ENCODE results near the gene NTM.

The NTM gene

GRCh38 chr11:132257871-132258270 is 887.5 kb downstream of the NTM start:
- no peak for DNase-seq

DNA sequence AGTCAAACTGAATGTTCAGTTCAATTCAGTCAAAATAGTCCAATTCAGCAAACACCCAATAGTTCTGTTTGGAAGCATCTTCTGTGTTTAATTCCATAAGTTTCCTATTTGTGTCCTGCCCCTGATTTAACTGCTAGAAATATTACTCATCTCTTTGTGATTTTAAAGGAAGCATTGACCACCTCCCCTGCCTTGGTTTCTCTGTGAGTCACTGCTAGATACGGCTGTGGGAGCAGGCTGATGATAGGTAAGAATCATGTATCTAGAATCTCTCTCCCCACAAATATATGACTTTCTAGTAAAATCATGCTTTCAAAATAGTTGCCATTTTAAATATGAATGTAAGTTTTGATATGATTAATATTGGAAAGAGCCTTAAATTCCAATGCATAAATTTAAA is 888.5 kb downstream of the NTM start:
- no peak for DNase-seq

GRCh38 chr11:132260636-132261035 is 890.2 kb downstream of the NTM start:
- no peak for DNase-seq

DNA sequence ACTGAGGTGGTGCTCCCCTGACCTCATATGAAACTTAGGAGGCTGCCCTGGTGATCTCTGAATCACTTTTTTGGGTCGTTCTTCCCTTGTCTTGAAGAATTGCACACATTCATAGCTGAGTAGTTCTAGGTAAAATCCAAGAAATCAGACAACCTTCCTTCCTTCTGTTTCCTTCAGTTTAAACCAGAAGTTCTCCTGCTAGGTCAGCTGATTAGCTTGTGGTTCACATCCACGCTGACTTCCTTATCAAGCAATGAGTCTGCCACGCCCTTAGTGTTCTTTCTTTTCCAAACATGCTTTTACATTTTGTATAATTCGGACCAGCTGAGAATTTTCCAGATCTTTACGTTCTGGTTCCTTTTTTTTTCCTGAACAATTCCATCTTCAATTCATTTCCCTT is 892.8 kb downstream of the NTM start:
- DNase-seq = no peak

GRCh38 chr11:132263875-132264274 is 893.5 kb downstream of the NTM start:
- no peak for DNase-seq

GRCh38 chr11:132264616-132265015 is 894.2 kb downstream of the NTM start:
- DNase-seq = no peak

DNA sequence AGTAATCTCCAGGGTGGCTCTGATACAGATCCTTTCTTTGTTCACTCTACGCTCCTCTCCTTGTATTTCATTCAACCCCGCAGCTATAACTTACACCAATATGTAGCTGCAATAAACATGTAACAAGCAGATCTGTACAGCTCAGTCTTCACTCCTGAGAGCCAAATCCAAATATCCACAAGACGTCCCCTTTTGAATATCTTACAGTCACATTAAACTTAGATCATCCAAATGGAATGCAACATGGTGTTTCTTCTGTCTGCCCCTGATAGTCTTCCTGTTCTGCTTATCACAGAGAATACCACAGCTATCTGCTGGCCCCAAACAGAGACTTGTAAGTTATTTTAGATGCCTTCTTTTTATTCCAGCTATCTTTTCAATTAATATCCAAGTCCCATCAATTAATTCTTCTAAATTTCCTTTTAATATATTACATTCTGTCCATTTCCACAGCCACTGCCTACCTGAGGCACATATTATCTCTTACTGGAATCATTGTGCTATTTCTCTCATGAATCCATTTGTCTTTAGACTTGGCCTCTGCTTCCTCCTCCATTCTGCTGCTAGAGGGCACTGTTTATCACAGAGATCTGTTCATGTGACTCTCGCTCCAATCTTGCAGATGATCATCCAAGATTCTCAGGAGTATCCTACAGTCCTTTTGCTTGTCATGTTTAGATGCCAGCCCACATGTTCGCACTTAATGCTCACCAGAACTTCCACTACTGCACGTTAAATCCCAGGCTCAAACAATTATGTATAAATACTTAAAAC is 908.6 kb downstream of the NTM start:
- DNase-seq = peak; percentile 47

DNA sequence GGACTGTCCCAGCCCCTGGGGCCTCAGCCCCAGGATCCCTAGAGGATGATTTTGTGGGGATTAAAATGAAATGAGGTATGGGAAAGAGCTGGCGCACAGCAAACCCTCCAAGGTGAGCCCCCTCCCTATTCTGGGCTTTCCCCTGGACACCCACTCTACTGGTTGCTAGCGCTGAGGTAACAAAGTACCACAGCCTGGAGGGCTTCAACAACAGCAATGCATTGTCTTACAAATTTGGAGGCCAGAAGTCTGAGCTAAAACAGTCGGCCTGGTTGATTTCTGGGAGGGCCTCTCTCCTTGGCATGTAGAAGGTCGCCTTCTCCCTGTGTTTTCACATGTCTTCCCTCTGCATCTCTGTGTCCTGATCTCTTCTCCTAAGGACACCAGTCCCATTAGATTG is 913.6 kb downstream of the NTM start:
- DNase-seq = no peak

DNA sequence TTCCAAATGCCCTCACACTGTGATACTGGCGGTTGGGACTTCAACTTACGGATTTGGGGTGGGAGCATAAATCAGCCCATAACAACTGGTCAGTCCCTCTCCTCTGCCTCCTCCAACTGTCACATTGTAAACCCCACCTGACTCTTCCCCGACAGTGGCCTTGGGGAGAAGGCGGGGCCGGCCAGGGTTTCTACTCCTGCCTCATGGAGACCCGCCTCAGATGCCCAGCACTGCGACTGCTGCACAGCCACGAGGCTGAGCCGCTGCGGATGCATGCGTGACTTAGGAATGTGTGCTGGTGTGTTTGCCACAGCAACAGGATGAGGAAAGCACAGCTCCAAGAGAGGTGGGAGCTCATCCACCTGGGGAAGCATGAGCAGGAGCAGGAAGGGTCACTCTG is 914.2 kb downstream of the NTM start:
- no peak for DNase-seq

DNA sequence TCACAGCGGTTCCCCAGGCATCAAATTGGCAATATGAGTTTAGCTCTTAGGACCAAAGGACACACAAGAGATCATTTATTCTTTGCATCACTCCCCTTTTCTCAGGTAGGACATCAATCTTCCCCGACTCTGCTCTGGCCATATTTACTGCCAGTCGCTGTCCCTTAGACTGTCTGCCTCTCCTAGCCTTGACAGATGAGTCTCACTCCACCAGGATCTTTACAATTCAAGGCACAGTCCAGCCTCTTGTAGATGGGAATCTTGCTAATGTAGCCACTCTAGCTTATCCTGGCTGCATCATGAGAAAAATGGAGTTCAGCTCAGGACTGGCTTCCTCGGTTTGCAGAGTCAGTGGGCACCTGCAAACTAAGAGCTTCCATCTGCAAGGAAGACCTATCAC is 915.2 kb downstream of the NTM start:
- no peak for DNase-seq

- no peak for DNase-seq
Measured at GRCh38 chr11:132286106-132286505, 915.7 kb downstream of the NTM start.

DNA sequence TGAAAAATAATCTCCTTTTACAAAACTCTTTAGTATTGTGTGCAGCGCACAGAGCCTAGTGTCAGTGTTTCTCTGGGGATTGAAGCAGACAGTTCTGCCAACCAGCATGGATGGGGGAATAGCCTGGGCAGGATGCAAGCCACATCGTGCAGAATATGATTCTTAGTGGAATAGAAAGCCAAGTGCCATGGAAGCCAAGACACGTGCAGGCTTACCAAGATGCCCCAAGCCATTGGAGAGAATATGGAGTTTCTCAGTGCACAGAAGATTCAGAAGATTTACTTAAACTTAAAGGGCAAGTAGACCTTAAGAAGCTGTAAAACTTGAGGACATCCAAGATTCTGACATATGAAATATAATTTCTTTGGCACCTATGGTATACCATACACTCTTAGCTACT is 917.6 kb downstream of the NTM start:
- no peak for DNase-seq

DNA sequence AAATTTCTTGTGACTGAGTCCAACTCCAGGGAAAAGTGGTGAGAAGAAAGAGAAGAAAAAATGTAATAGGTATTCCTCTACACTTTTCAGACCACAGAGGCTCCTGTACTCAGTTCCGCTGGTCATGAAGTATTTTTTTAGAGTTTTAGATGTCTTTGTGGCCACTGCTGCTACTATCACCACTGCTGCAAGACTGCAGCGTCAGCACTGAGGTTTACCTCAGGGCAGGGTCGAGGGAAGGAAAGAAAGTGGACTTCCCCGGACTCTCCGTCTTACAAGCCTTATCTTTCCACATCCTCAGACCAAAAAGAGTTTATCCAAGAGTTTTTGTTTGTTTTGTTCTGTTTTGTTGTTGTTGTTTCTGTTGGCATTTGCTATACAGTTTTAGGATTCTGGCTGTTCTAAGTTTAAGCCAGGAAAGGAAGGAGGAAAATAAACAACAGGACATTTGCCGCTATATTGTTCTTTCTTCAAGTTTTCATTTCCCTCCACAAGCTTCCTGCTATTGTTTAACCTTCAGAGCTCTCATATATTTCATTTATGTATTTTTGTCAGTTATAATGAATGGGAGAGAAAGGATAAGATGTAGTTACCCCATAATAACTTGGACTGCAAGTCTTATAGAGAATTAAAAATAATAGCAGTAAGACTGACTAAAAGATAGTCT is 919.3 kb downstream of the NTM start:
- peak; percentile 31 for DNase-seq

DNA sequence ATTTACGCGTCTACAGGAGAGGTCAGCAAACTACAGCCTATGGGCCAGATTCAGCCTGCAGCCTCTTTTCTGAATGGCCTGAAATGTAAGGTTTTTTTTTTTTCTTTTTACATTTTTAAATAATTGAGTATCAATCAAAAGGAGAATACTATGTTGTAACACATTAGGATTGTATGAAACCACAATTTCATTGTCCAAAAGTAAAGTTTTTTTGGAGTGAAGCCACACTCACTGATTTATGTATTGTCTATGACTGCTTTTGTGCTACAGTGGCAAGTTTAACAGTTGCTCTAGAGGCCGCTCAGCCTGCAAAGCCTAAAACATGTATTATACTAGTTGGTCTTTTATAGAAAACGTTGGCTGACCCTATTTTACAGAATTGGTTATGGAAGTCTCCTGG is 923.2 kb downstream of the NTM start:
- DNase-seq = no peak

DNA sequence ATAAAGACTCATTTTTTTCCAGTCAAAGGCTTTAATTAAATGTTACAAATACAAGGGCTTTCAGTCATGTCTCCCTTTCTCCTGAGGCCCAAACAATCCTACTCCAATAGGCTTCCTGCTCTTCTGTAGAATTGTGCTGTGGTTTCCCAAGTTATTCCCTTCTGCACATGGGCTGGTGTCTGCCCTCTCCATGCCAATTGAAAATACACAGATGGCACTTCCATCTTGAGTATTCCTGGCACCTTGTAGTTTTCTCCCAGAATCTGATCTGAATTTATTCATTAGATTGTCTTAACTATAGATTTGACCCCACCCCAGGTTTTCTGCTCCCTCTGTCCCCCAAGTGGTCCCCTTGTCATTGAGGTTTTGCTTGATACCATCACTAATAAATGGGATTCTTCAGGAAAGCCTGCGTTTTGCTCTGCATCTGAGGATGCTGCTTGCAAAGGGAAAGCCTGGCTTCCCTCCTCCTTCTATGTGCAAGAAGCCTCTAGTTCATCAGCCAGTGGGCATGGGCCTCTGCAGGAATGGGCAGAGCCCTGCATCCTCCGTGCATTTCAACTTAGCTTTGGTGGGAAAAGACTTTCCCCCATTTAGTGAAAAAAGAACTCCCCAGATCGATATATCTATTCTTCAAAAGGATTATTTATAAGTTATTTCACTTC is 926.7 kb downstream of the NTM start:
- no peak for DNase-seq

DNA sequence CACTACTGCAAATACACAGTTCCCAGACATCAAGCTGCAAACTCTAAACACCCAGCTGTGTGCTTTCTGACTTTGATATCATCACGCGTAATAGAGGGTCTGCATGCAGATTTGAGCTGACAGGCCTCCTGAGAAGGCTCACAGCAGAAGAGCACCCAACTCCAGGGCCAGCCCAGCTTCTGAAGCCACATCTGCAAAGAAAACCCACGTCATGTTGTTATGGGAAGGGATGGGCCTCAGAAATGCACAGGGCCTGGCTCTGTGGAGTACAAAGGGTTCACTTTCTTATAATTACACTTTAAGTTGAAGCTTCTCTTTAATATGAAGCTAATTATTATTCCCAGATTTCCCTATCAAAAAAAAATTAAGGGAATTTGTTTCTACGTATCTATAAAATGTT is 927.9 kb downstream of the NTM start:
- DNase-seq = no peak

- peak; percentile 25 for DNase-seq
Measured at GRCh38 chr11:132300283-132300682, 929.9 kb downstream of the NTM start.

GRCh38 chr11:132301465-132301864 is 931.0 kb downstream of the NTM start:
- no peak for DNase-seq

- no peak for DNase-seq
Measured at GRCh38 chr11:132301900-132302299, 931.5 kb downstream of the NTM start.

GRCh38 chr11:132307309-132308020 is 937.0 kb downstream of the NTM start:
- DNase-seq = no peak

GRCh38 chr11:132310390-132311375 is 940.3 kb downstream of the NTM start:
- DNase-seq = no peak

DNA sequence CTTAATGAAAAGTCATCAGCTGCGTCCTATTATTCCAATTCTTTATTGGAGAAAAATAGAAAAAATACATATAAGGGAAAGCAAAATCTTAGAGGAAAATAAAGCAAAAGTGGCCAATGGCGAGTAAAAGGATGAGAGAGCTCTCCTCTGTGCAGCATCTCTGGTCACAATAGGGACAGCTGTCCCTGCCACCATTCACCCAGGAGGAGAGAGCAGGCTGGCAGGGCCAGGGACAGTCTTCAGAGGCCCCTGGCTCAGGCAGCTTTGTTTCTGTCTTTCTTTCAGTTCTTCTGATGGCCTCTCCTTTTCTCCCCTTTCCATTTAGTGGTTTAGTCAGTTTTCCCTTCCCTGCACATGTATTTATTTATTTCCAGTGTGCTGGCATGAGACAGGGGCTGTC is 941.3 kb downstream of the NTM start:
- DNase-seq = no peak
